GM23338 (cell line): ENCODE measurements around the gene RRBP1. TPM values are rescaled to one million over a fixed set of nuclear protein-coding genes. Genes with fewer than 3 reads are reported as not detected.
A peak's percentile ranks its signal among the peaks of the same experiment; 100 is the strongest.

Experiments
- ATAC-seq: fragments of 200-7000 bp; cut with Tn5 transposase; 3 replicates; pipeline ENCODE4 v1.9.1; 2020
- DNase-seq: peaks from one replicate; pipeline ENCODE4 v3.0.0-alpha.2; 2015; ENCODE audit warnings: low spot score
- H2AFZ ChIP-seq: fragments of 200-600 bp; sonication (generic); 2 replicates; pipeline ENCODE4 v1.8.0; 2016; ENCODE audit warnings: antibody characterized with exemption, mild to moderate bottlenecking, moderate library complexity
- H3F3A ChIP-seq: fragments of 200-600 bp; sonication (generic); replicated peaks from 2 replicates; pipeline ENCODE4 v1.8.0; 2017; ENCODE audit warnings: antibody characterized with exemption, mixed run types, low read depth
- H3K27ac ChIP-seq: fragments of 200-600 bp; sonication (generic); 2 replicates; pipeline ENCODE4 v1.6.1; 2016; ENCODE audit warnings: low read depth
- H3K27me3 ChIP-seq: fragments of 200-600 bp; sonication (generic); 2 replicates; pipeline ENCODE4 v1.8.0; 2016; ENCODE audit warnings: mild to moderate bottlenecking, mixed run types, moderate library complexity; ENCODE audit not compliant: insufficient read depth
- H3K36me3 ChIP-seq: fragments of 200-600 bp; sonication (generic); 2 replicates; pipeline ENCODE4 v1.8.0; 2016; ENCODE audit warnings: mild to moderate bottlenecking; ENCODE audit not compliant: insufficient read depth
- H3K4me1 ChIP-seq: fragments of 200-600 bp; sonication (generic); 2 replicates; pipeline ENCODE4 v1.8.0; 2016; ENCODE audit warnings: mild to moderate bottlenecking, moderate library complexity; ENCODE audit not compliant: insufficient read depth
- H3K4me2 ChIP-seq: fragments of 200-600 bp; sonication (generic); 2 replicates; pipeline ENCODE4 v1.7.1; 2017; ENCODE audit warnings: mixed run types
- H3K4me3 ChIP-seq: fragments of 200-600 bp; sonication (generic); 2 replicates; pipeline ENCODE4 v1.6.1; 2016; ENCODE audit warnings: mixed run types
- H3K79me2 ChIP-seq: fragments of 200-600 bp; sonication (generic); replicated peaks from 2 replicates; pipeline ENCODE4 v1.8.0; 2017; ENCODE audit warnings: mild to moderate bottlenecking; ENCODE audit not compliant: insufficient read depth
- H3K9me2 ChIP-seq: fragments of 200-600 bp; sonication (generic); 2 replicates; pipeline ENCODE4 v1.8.0; 2017; ENCODE audit not compliant: insufficient read depth
- H4K20me1 ChIP-seq: fragments of 200-600 bp; sonication (generic); replicated peaks from 2 replicates; pipeline ENCODE4 v1.8.0; 2017; ENCODE audit warnings: mild to moderate bottlenecking; ENCODE audit not compliant: insufficient read depth
- H3K27ac Mint-ChIP-seq: 2 replicates; pipeline ENCODE4 v1.8.0; 2020; ENCODE audit warnings: inconsistent platforms, mild to moderate bottlenecking, moderate library complexity, mixed read lengths
- H3K27me3 Mint-ChIP-seq: 3 replicates; pipeline ENCODE4 v1.8.0; 2022; ENCODE audit warnings: low read depth, mild to moderate bottlenecking, moderate library complexity, mixed read lengths, inconsistent platforms; ENCODE audit not compliant: insufficient read depth, poor library complexity
- H3K36me3 Mint-ChIP-seq: 3 replicates; pipeline ENCODE4 v1.8.0; 2021; ENCODE audit warnings: low read depth, mild to moderate bottlenecking, inconsistent platforms, moderate library complexity, mixed read lengths
- H3K4me1 Mint-ChIP-seq: 3 replicates; pipeline ENCODE4 v1.8.0; 2020; ENCODE audit warnings: mild to moderate bottlenecking, inconsistent platforms, mixed read lengths
- H3K4me3 Mint-ChIP-seq: 3 replicates; pipeline ENCODE4 v1.8.0; 2021; ENCODE audit warnings: moderate library complexity, mild to moderate bottlenecking, inconsistent platforms, mixed read lengths
- H3K9me3 Mint-ChIP-seq: 3 replicates; pipeline ENCODE4 v1.8.0; 2020; ENCODE audit warnings: moderate library complexity, mild to moderate bottlenecking, inconsistent platforms, mixed read lengths
- CREB1 ChIP-seq: fragments of 250-450 bp; sonication (Bioruptor Pico); IDR thresholded peaks from 2 replicates; pipeline ENCODE4 v1.5.0; 2020; ENCODE audit warnings: low read depth, mild to moderate bottlenecking, moderate library complexity
- EZH2 ChIP-seq: fragments of 200-600 bp; sonication (generic); IDR thresholded peaks from one replicate; pipeline ENCODE4 v1.8.0; 2017; ENCODE audit warnings: antibody characterized with exemption, mild to moderate bottlenecking, low read depth; ENCODE audit not compliant: unreplicated experiment
- EZH2phosphoT487 ChIP-seq: fragments of 200-600 bp; sonication (generic); IDR thresholded peaks from one replicate; pipeline ENCODE4 v1.8.1; 2018; ENCODE audit warnings: antibody characterized with exemption; ENCODE audit not compliant: unreplicated experiment
- JUNB ChIP-seq: IDR thresholded peaks from one replicate; pipeline ENCODE4 v1.6.1; 2016; ENCODE audit warnings: antibody characterized with exemption; ENCODE audit not compliant: unreplicated experiment
- NANOG ChIP-seq: IDR thresholded peaks from 2 replicates; pipeline ENCODE4 v1.6.1; 2016; ENCODE audit warnings: antibody characterized with exemption, borderline replicate concordance
- POLR2AphosphoS5 ChIP-seq: IDR thresholded peaks from 2 replicates; pipeline ENCODE4 v1.6.1; 2016; ENCODE audit warnings: antibody characterized with exemption, low read depth
- STAT1 ChIP-seq: IDR thresholded peaks from one replicate; pipeline ENCODE4 v1.6.1; 2016; ENCODE audit warnings: antibody characterized with exemption; ENCODE audit not compliant: unreplicated experiment
- ZNF114 ChIP-seq: fragments of 250-450 bp; sonication (Bioruptor Pico); IDR thresholded peaks from 2 replicates; pipeline ENCODE4 v1.5.0; 2020; ENCODE audit warnings: mild to moderate bottlenecking, moderate library complexity
- ZNF331 ChIP-seq: fragments of 250-450 bp; sonication (Bioruptor Pico); IDR thresholded peaks from 2 replicates; pipeline ENCODE4 v1.5.0; 2020; ENCODE audit warnings: low read depth, mild to moderate bottlenecking, moderate library complexity
- polyA plus RNA-seq: library from polyadenylated mRNA; unstranded; fragments of >200 nt; fragmentation: Nextera tagmentation; extraction: Ambion mirVana; gene quantifications from 2 replicates; pipeline ENCODE4 v1.2.1, GENCODE V29; 2016
- total RNA-seq: library from RNA; depleted of rRNA; stranded (reverse); fragments of >200 nt; shearing (Covaris generic); gene quantifications from 2 replicates; pipeline ENCODE4 v1.2.3, GENCODE V29; 2014
- TF ChIP-seq, protein P1 (sequence below): IDR thresholded peaks from 2 replicates; pipeline ENCODE4 v1.6.1; 2016; ENCODE audit warnings: antibody characterized with exemption
- TF ChIP-seq, protein P2 (sequence below): fragments of 250-450 bp; sonication (Bioruptor Pico); IDR thresholded peaks from 2 replicates; pipeline ENCODE4 v1.5.0; 2020; ENCODE audit warnings: mild to moderate bottlenecking, moderate library complexity
- TF ChIP-seq, protein P3 (sequence below): IDR thresholded peaks from one replicate; pipeline ENCODE4 v1.6.1; 2018; ENCODE audit warnings: antibody characterized with exemption; ENCODE audit not compliant: unreplicated experiment
- TF ChIP-seq, protein P4 (sequence below), 2 experiments: fragments of 200-600 bp in 1 of 2; sonication (generic) in 1 of 2; conservative IDR thresholded peaks; 2 replicates each; pipeline versions ENCODE4 v1.5.1 to v1.6.1; 2016 to 2017; ENCODE audit warnings: antibody characterized with exemption in 2 of 2, low read depth in 2 of 2, mild to moderate bottlenecking in 2 of 2, moderate library complexity in 1 of 2

The RRBP1 gene
- total and polyA plus RNA-seq, 2 experiments from 2014 or later, result 105 to 113 TPM

- H3K27ac Mint-ChIP-seq, result peak overlapping the region; percentile 85; the same call in 1 of the 2 replicates
- peaks cover 16% of the 10 kb centered on the region for H3K9me3 Mint-ChIP-seq
- H3K27me3 Mint-ChIP-seq, result peaks cover 5% of the 10 kb centered on the region
- Histone ChIP-seq H3F3A (no peaks in the 10 kb centered on the region), H3K4me1 (peaks cover 35% of the 10 kb centered on the region), H3K4me3 (no peak overlapping the region), H3K9me2 (no peaks in the 10 kb centered on the region), H4K20me1 (peaks cover 22% of the 10 kb centered on the region), H2AFZ (no peak overlapping the region), H3K27me3 (no peaks in the 10 kb centered on the region), H3K27ac (peak overlapping the region; percentile 78; the same call in 1 of the 2 replicates), H3K36me3 (peaks cover 9% of the 10 kb centered on the region), H3K4me2 (peak overlapping the region; percentile 60; the same call in 1 of the 2 replicates), H3K79me2 (peaks cover 86% of the 10 kb centered on the region)
- peak; percentile 32; the same call in 2 of the 3 replicates for ATAC-seq
- TF ChIP-seq, protein P1, sequence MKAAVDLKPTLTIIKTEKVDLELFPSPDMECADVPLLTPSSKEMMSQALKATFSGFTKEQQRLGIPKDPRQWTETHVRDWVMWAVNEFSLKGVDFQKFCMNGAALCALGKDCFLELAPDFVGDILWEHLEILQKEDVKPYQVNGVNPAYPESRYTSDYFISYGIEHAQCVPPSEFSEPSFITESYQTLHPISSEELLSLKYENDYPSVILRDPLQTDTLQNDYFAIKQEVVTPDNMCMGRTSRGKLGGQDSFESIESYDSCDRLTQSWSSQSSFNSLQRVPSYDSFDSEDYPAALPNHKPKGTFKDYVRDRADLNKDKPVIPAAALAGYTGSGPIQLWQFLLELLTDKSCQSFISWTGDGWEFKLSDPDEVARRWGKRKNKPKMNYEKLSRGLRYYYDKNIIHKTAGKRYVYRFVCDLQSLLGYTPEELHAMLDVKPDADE, result no peak
- TF ChIP-seq EZH2phosphoT487 (no peak), POLR2AphosphoS5 (no peak), EZH2 (no peak), ZNF331 (CRISPR knock-in tag) (no peak), CREB1 (CRISPR knock-in tag) (no peak), NANOG (no peak), JUNB (no peak), ZNF114 (CRISPR knock-in tag) (no peak), STAT1 (no peak)
- TF ChIP-seq, protein P2, sequence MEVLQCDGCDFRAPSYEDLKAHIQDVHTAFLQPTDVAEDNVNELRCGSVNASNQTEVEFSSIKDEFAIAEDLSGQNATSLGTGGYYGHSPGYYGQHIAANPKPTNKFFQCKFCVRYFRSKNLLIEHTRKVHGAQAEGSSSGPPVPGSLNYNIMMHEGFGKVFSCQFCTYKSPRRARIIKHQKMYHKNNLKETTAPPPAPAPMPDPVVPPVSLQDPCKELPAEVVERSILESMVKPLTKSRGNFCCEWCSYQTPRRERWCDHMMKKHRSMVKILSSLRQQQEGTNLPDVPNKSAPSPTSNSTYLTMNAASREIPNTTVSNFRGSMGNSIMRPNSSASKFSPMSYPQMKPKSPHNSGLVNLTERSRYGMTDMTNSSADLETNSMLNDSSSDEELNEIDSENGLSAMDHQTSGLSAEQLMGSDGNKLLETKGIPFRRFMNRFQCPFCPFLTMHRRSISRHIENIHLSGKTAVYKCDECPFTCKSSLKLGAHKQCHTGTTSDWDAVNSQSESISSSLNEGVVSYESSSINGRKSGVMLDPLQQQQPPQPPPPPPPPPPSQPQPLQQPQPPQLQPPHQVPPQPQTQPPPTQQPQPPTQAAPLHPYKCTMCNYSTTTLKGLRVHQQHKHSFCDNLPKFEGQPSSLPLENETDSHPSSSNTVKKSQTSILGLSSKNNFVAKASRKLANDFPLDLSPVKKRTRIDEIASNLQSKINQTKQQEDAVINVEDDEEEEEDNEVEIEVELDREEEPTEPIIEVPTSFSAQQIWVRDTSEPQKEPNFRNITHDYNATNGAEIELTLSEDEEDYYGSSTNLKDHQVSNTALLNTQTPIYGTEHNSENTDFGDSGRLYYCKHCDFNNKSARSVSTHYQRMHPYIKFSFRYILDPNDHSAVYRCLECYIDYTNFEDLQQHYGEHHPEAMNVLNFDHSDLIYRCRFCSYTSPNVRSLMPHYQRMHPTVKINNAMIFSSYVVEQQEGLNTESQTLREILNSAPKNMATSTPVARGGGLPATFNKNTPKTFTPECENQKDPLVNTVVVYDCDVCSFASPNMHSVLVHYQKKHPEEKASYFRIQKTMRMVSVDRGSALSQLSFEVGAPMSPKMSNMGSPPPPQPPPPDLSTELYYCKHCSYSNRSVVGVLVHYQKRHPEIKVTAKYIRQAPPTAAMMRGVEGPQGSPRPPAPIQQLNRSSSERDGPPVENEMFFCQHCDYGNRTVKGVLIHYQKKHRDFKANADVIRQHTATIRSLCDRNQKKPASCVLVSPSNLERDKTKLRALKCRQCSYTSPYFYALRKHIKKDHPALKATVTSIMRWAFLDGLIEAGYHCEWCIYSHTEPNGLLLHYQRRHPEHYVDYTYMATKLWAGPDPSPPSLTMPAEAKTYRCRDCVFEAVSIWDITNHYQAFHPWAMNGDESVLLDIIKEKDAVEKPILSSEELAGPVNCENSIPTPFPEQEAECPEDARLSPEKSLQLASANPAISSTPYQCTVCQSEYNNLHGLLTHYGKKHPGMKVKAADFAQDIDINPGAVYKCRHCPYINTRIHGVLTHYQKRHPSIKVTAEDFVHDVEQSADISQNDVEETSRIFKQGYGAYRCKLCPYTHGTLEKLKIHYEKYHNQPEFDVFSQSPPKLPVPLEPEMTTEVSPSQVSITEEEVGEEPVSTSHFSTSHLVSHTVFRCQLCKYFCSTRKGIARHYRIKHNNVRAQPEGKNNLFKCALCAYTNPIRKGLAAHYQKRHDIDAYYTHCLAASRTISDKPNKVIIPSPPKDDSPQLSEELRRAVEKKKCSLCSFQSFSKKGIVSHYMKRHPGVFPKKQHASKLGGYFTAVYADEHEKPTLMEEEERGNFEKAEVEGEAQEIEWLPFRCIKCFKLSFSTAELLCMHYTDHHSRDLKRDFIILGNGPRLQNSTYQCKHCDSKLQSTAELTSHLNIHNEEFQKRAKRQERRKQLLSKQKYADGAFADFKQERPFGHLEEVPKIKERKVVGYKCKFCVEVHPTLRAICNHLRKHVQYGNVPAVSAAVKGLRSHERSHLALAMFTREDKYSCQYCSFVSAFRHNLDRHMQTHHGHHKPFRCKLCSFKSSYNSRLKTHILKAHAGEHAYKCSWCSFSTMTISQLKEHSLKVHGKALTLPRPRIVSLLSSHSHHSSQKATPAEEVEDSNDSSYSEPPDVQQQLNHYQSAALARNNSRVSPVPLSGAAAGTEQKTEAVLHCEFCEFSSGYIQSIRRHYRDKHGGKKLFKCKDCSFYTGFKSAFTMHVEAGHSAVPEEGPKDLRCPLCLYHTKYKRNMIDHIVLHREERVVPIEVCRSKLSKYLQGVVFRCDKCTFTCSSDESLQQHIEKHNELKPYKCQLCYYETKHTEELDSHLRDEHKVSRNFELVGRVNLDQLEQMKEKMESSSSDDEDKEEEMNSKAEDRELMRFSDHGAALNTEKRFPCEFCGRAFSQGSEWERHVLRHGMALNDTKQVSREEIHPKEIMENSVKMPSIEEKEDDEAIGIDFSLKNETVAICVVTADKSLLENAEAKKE (CRISPR knock-in tag), result no peak
- TF ChIP-seq, protein P3, sequence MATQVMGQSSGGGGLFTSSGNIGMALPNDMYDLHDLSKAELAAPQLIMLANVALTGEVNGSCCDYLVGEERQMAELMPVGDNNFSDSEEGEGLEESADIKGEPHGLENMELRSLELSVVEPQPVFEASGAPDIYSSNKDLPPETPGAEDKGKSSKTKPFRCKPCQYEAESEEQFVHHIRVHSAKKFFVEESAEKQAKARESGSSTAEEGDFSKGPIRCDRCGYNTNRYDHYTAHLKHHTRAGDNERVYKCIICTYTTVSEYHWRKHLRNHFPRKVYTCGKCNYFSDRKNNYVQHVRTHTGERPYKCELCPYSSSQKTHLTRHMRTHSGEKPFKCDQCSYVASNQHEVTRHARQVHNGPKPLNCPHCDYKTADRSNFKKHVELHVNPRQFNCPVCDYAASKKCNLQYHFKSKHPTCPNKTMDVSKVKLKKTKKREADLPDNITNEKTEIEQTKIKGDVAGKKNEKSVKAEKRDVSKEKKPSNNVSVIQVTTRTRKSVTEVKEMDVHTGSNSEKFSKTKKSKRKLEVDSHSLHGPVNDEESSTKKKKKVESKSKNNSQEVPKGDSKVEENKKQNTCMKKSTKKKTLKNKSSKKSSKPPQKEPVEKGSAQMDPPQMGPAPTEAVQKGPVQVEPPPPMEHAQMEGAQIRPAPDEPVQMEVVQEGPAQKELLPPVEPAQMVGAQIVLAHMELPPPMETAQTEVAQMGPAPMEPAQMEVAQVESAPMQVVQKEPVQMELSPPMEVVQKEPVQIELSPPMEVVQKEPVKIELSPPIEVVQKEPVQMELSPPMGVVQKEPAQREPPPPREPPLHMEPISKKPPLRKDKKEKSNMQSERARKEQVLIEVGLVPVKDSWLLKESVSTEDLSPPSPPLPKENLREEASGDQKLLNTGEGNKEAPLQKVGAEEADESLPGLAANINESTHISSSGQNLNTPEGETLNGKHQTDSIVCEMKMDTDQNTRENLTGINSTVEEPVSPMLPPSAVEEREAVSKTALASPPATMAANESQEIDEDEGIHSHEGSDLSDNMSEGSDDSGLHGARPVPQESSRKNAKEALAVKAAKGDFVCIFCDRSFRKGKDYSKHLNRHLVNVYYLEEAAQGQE, result no peak
- TF ChIP-seq, protein P4, sequence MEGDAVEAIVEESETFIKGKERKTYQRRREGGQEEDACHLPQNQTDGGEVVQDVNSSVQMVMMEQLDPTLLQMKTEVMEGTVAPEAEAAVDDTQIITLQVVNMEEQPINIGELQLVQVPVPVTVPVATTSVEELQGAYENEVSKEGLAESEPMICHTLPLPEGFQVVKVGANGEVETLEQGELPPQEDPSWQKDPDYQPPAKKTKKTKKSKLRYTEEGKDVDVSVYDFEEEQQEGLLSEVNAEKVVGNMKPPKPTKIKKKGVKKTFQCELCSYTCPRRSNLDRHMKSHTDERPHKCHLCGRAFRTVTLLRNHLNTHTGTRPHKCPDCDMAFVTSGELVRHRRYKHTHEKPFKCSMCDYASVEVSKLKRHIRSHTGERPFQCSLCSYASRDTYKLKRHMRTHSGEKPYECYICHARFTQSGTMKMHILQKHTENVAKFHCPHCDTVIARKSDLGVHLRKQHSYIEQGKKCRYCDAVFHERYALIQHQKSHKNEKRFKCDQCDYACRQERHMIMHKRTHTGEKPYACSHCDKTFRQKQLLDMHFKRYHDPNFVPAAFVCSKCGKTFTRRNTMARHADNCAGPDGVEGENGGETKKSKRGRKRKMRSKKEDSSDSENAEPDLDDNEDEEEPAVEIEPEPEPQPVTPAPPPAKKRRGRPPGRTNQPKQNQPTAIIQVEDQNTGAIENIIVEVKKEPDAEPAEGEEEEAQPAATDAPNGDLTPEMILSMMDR (conservative IDR thresholded peaks at IDR 0.05; ENCODE audit: low read depth in 2 of 2), result no peak
- H3K4me1 Mint-ChIP-seq, result peaks cover 55% of the 10 kb centered on the region
- H3K4me3 Mint-ChIP-seq, result no peak overlapping the region
- H3K36me3 Mint-ChIP-seq, result peaks cover 35% of the 10 kb centered on the region
- peak; percentile 32 for DNase-seq
Observed at GRCh38 chr20:17663486-17663885, 18.6 kb downstream of the RRBP1 start.
